K562 (cell line): Measurements from ENCODE around the gene UBLCP1.

Experiments used
- BMI1 ChIP-seq: fragments of 150-350 bp; IDR thresholded peaks from 2 replicates; pipeline ENCODE4 v1.6.1; 2014; ENCODE audit warnings: low read length
- CTCF ChIP-seq, 3 experiments: IDR thresholded peaks in 2 of 3; conservative IDR thresholded peaks in 1 of 3; 2 replicates each; pipeline ENCODE4 v1.5.1; 2011 to 2012; ENCODE audit warnings: low read length in 3 of 3, mild to moderate bottlenecking in 3 of 3, control low read depth in 2 of 3, improper control_type of control experiment in 1 of 3, inconsistent platforms in 1 of 3, low read depth in 1 of 3, mixed read lengths in 1 of 3, moderate library complexity in 1 of 3; ENCODE audit not compliant: insufficient read depth in 2 of 3
- ELF2 ChIP-seq: fragments of 250-450 bp; sonication (Bioruptor Pico); IDR thresholded peaks from 2 replicates; pipeline ENCODE4 v1.5.0; 2021; ENCODE audit warnings: mild to moderate bottlenecking
- MXI1 ChIP-seq: IDR thresholded peaks from 2 replicates; pipeline ENCODE4 v1.6.1; 2011; ENCODE audit warnings: low read depth, mild to moderate bottlenecking, improper control_type of control experiment, low read length
- ZC3H8 ChIP-seq: fragments of 450-650 bp; IDR thresholded peaks from 2 replicates; pipeline ENCODE4 v1.6.1; 2017
- TF ChIP-seq, protein P1 (sequence below): fragments of 450-650 bp; IDR thresholded peaks from 2 replicates; pipeline ENCODE4 v1.6.1; 2014; ENCODE audit warnings: low read depth, mild to moderate bottlenecking, moderate library complexity, borderline replicate concordance
- TF ChIP-seq, protein P2 (sequence below): fragments of 450-650 bp; IDR thresholded peaks from 2 replicates; pipeline ENCODE4 v1.6.1; 2016; ENCODE audit warnings: missing biosample characterization, missing genetic modification characterization

DNA sequence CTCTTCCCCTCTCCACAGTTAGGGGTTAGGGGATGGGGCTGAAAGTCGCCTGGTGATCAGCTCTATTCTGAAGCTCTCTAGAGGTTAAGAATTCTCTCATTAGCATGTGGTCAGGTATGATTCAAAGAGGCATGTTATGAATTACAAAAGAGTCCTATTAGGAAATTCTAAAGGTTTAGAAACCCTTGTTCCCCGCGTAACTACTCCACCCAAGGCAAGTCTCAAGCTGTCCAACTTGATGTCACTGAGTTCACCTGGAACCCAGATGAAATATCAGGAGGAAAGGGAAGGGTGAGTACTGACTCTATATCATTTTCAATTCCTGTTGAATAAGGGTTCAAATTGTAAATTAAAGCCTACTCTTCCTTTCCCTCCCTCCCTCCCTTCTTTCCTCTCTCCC lies 35.6 kb upstream of the UBLCP1 start:
- TF ChIP-seq ZC3H8: no peak
- TF ChIP-seq, protein P1, sequence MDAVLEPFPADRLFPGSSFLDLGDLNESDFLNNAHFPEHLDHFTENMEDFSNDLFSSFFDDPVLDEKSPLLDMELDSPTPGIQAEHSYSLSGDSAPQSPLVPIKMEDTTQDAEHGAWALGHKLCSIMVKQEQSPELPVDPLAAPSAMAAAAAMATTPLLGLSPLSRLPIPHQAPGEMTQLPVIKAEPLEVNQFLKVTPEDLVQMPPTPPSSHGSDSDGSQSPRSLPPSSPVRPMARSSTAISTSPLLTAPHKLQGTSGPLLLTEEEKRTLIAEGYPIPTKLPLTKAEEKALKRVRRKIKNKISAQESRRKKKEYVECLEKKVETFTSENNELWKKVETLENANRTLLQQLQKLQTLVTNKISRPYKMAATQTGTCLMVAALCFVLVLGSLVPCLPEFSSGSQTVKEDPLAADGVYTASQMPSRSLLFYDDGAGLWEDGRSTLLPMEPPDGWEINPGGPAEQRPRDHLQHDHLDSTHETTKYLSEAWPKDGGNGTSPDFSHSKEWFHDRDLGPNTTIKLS: no peak
- TF ChIP-seq, protein P2, sequence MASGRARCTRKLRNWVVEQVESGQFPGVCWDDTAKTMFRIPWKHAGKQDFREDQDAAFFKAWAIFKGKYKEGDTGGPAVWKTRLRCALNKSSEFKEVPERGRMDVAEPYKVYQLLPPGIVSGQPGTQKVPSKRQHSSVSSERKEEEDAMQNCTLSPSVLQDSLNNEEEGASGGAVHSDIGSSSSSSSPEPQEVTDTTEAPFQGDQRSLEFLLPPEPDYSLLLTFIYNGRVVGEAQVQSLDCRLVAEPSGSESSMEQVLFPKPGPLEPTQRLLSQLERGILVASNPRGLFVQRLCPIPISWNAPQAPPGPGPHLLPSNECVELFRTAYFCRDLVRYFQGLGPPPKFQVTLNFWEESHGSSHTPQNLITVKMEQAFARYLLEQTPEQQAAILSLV (tag): no peak
- TF ChIP-seq ELF2: no peak
- no peak for TF ChIP-seq MXI1
- no peak for TF ChIP-seq BMI1
- TF ChIP-seq CTCF (IDR thresholded peaks at IDR 0.05 in 2 of 3, conservative IDR thresholded peaks at IDR 0.05 in 1 of 3; ENCODE audit: insufficient read depth in 2 of 3, low read depth in 1 of 3, low read length in 3 of 3): no peak
